SK-N-SH (cell line): ENCODE data around the gene PCDHA12.

ENCODE experiments used
- CHD2 ChIP-seq: fragments of 150-350 bp; IDR thresholded peaks from 2 replicates; pipeline ENCODE4 v1.6.1; 2018; ENCODE audit warnings: low read length; ENCODE audit not compliant: partially characterized antibody
- EZH2phosphoT487 ChIP-seq: fragments of 200-600 bp; sonication (generic); IDR thresholded peaks from 2 replicates; pipeline ENCODE4 v1.6.1; 2017; ENCODE audit warnings: low read depth, mixed run types, mild to moderate bottlenecking, antibody characterized with exemption, moderate library complexity, borderline replicate concordance
- FOSL2 ChIP-seq: IDR thresholded peaks from 2 replicates; pipeline ENCODE4 v1.4.0; 2012; ENCODE audit warnings: low read depth, mild to moderate bottlenecking, moderate library complexity, borderline replicate concordance
- GABPA ChIP-seq: IDR thresholded peaks from 2 replicates; pipeline ENCODE4 v1.4.0; 2012; ENCODE audit warnings: low read depth, mild to moderate bottlenecking
- MXI1 ChIP-seq: IDR thresholded peaks from 2 replicates; pipeline ENCODE4 v1.6.1; 2012; ENCODE audit warnings: mild to moderate bottlenecking, low read depth, low read length, improper control_type of control experiment
- POLR2AphosphoS5 ChIP-seq: IDR thresholded peaks from 2 replicates; pipeline ENCODE4 v1.6.1; 2012; ENCODE audit warnings: low read depth, low read length
- RCOR1 ChIP-seq: fragments of 150-350 bp; IDR thresholded peaks from 2 replicates; pipeline ENCODE4 v1.6.1; 2017; ENCODE audit warnings: antibody characterized with exemption, low read length
- RFX5 ChIP-seq: IDR thresholded peaks from 2 replicates; pipeline ENCODE4 v1.6.1; 2012; ENCODE audit warnings: mild to moderate bottlenecking, improper control_type of control experiment, low read length
- USF2 ChIP-seq: fragments of 150-350 bp; IDR thresholded peaks from 2 replicates; pipeline ENCODE4 v1.6.1; 2017; ENCODE audit warnings: antibody characterized with exemption, low read length, low read depth, borderline replicate concordance
- YY1 ChIP-seq: IDR thresholded peaks from 2 replicates; pipeline ENCODE4 v1.4.0; 2012; ENCODE audit warnings: low read depth, mild to moderate bottlenecking
- TF ChIP-seq, protein P1 (sequence below): fragments of 200-600 bp; sonication (generic); IDR thresholded peaks from 2 replicates; pipeline ENCODE4 v1.6.1; 2017; ENCODE audit warnings: antibody characterized with exemption, mild to moderate bottlenecking, moderate library complexity

GRCh38 chr5:140870221-140871201 is 4.6 kb upstream of the PCDHA12 start:
- TF ChIP-seq RFX5: no peak
- TF ChIP-seq USF2: no peak
- TF ChIP-seq, protein P1, sequence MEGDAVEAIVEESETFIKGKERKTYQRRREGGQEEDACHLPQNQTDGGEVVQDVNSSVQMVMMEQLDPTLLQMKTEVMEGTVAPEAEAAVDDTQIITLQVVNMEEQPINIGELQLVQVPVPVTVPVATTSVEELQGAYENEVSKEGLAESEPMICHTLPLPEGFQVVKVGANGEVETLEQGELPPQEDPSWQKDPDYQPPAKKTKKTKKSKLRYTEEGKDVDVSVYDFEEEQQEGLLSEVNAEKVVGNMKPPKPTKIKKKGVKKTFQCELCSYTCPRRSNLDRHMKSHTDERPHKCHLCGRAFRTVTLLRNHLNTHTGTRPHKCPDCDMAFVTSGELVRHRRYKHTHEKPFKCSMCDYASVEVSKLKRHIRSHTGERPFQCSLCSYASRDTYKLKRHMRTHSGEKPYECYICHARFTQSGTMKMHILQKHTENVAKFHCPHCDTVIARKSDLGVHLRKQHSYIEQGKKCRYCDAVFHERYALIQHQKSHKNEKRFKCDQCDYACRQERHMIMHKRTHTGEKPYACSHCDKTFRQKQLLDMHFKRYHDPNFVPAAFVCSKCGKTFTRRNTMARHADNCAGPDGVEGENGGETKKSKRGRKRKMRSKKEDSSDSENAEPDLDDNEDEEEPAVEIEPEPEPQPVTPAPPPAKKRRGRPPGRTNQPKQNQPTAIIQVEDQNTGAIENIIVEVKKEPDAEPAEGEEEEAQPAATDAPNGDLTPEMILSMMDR: no peak
- TF ChIP-seq MXI1: no peak
- no peak for TF ChIP-seq EZH2phosphoT487
- TF ChIP-seq POLR2AphosphoS5: no peak
- TF ChIP-seq GABPA: no peak
- TF ChIP-seq YY1: no peak
- no peak for TF ChIP-seq FOSL2
- no peak for TF ChIP-seq CHD2
- TF ChIP-seq RCOR1: no peak
